ENCODE data around the gene SLC25A41. TPM values are rescaled to one million over a fixed set of nuclear protein-coding genes. Genes with fewer than 3 reads are reported as not detected.

SLC25A41 gene
- total and polyA plus RNA-seq, 2 of the 13 experiments (the other 11 are each of a cell fraction or from before 2014, with no cell fraction given), result 0.33 to 0.95 TPM

GRCh38 chr19:6460099-6460884 lies 26.7 kb upstream of the SLC25A41 start (continued):
- TF ChIP-seq YEATS2 (CRISPR knock-in tag; IDR thresholded peaks at IDR 0.05; ENCODE audit: borderline replicate concordance), result peak; percentile 68; the same call in 1 of the 2 replicates
- TF ChIP-seq ISL2 (CRISPR knock-in tag; IDR thresholded peaks at IDR 0.05), result 0 out of 2 replicates have a peak, but pooled peaks have one; percentile 41
- peak; percentile 59 for TF ChIP-seq RXRA (CRISPR knock-in tag; IDR thresholded peaks at IDR 0.05)
- TF ChIP-seq ZNF782 (CRISPR knock-in tag; IDR thresholded peaks at IDR 0.05; ENCODE audit: borderline replicate concordance), result peak; percentile 36; the same call in 1 of the 2 replicates
- peak; percentile 51; the same call in 1 of the 2 replicates for TF ChIP-seq ZFY (CRISPR knock-in tag; IDR thresholded peaks at IDR 0.05)
- TF ChIP-seq SALL2 (CRISPR knock-in tag; IDR thresholded peaks at IDR 0.05), result 0 out of 2 replicates have a peak, but pooled peaks have one; percentile 29
- TF ChIP-seq HINFP (CRISPR knock-in tag; IDR thresholded peaks at IDR 0.05; ENCODE audit: low read depth), result 0 out of 2 replicates have a peak, but pooled peaks have one; percentile 62
- TF ChIP-seq ZMYM2 (CRISPR knock-in tag; IDR thresholded peaks at IDR 0.05), result no peak
- no peak for TF ChIP-seq NFE2 (CRISPR knock-in tag; IDR thresholded peaks at IDR 0.05)
- peak; percentile 45 for TF ChIP-seq SALL1 (CRISPR knock-in tag; IDR thresholded peaks at IDR 0.05)
- TF ChIP-seq ZBTB20 (CRISPR knock-in tag; IDR thresholded peaks at IDR 0.05; ENCODE audit: borderline replicate concordance, low read depth), result 0 out of 2 replicates have a peak, but pooled peaks have one; percentile 77
- no peak for TF ChIP-seq ZXDC (CRISPR knock-in tag; IDR thresholded peaks at IDR 0.05)
- peak; percentile 76 for TF ChIP-seq SRSF1 (optimal IDR thresholded peaks at IDR 0.05; ENCODE audit: low read depth, low read length)
- TF ChIP-seq GTF2F1 (IDR thresholded peaks at IDR 0.05; ENCODE audit: low read length), result no peak
- TF ChIP-seq KDM3A (CRISPR knock-in tag; IDR thresholded peaks at IDR 0.05; ENCODE audit: low read depth), result 0 out of 2 replicates have a peak, but pooled peaks have one; percentile 59
- peak; percentile 58; the same call in 1 of the 2 replicates for TF ChIP-seq ZNF580 (CRISPR knock-in tag; IDR thresholded peaks at IDR 0.05; ENCODE audit: borderline replicate concordance, low read depth)
- TF ChIP-seq ZBTB46 (CRISPR knock-in tag; IDR thresholded peaks at IDR 0.05; ENCODE audit: borderline replicate concordance), result 0 out of 2 replicates have a peak, but pooled peaks have one; percentile 25
- peak; percentile 61; the same call in 1 of the 2 replicates for TF ChIP-seq TFDP2 (CRISPR knock-in tag; IDR thresholded peaks at IDR 0.05)
- TF ChIP-seq ZNF264 (CRISPR knock-in tag; IDR thresholded peaks at IDR 0.05), result 0 out of 2 replicates have a peak, but pooled peaks have one; percentile 28
- TF ChIP-seq FOXA3 (CRISPR knock-in tag; IDR thresholded peaks at IDR 0.05), result peak; percentile 36; the same call in 1 of the 2 replicates
- 0 out of 2 replicates have a peak, but pooled peaks have one; percentile 40 for TF ChIP-seq KLF9 (CRISPR knock-in tag; IDR thresholded peaks at IDR 0.05; ENCODE audit: low read depth)
- TF ChIP-seq ZKSCAN8 (CRISPR knock-in tag; IDR thresholded peaks at IDR 0.05; ENCODE audit: borderline replicate concordance), result peak; percentile 62; the same call in 1 of the 2 replicates

Measured in HepG2 (cell line).